DOHH2 (cell line): Measurements from ENCODE around the gene SEMA4G.

Source experiments
- CTCF ChIP-seq: fragments of 200-600 bp; sonication (generic); IDR thresholded peaks from one replicate; pipeline ENCODE4 v1.5.1; 2014; ENCODE audit warnings: antibody characterized with exemption, mild to moderate bottlenecking, low read depth, low read length; ENCODE audit not compliant: poor library complexity, severe bottlenecking
- EZH2phosphoT487 ChIP-seq: fragments of 200-600 bp; sonication (generic); IDR thresholded peaks from 2 replicates; pipeline ENCODE4 v1.6.1; 2017; ENCODE audit warnings: borderline replicate concordance, mild to moderate bottlenecking, antibody characterized with exemption, low read length, moderate library complexity, mixed read lengths

GRCh38 chr10:100965820-100966219 is 3.5 kb upstream of the SEMA4G start:
- TF ChIP-seq EZH2phosphoT487 (no peak), CTCF (no peak)
